Activated naive CD4-positive, alpha-beta T cell treated with Interleukin-2 at 50 U/mL for 16 hours (primary cell): ENCODE data around the gene KIF25.
"Not testable (repeated sequence)": the region's sequence is repeated elsewhere in the genome, so short reads cannot be mapped to it uniquely, and the experiment has no call there.

Source experiments
- DNase-seq: peaks from one replicate; pipeline ENCODE4 v3.0.0-alpha.2; 2020

KIF25 gene

DNA sequence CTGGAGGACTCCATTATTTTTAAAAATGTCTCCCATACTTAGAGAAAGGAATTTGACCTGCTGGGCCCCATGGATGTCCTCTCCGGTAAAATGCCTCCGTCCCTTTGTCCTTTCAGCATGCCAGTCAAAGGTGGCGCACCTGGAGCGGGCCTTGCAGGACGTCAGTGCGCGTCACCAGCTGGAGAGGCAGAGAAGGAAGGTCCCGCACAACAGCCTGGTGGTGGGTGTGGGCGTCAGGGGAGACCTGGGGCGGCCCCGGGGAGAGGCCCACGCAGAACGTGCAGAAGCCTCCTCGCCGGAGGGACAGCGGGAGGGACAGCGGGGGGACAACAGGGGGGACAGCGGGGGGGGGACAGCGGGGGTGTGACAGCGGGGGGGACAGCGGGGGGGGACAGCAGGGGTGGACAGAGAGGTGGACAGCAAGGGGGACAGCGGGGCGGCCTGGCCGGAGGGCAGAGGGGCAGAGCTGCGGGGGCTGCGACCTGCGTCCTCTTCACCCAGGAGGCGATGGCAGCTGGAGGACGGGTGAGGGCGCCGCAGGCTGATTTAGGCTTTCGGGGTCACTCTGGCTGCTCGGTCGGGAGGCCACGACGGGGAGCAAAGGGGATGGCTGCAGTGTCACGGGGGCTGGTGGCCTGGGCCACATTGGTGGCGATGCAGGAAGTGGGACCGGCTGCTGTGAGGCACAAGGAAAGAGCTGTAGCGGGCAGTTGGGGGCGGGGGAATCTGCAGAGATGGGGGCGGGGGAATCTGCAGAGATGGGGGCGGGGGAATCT is 859 bp upstream of the KIF25 start:
- no peak for DNase-seq

GRCh38 chr6:167998215-167998614 is 744 bp downstream of the KIF25 start:
- no peak for DNase-seq

GRCh38 chr6:168000198-168001028 is 2.9 kb downstream of the KIF25 start:
- DNase-seq: no peak

DNA sequence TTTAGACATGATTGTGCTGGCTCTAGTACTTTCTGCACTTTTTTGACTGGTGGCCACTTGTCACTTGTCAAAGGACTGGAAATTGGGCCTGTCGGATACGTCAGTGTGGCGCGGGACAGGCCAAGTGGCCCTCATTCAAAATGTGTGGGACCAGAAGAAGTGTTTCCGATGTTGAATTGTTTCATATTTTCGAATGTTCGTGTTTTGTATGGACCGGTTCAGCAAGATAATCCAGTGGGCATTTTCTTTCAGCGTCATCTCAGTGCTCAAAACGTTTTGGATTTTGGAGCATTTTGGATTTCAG is 3.5 kb downstream of the KIF25 start:
- no peak for DNase-seq

- not testable (repeated sequence) for DNase-seq
Measured at GRCh38 chr6:168001514-168001913, 4.0 kb downstream of the KIF25 start.

DNA sequence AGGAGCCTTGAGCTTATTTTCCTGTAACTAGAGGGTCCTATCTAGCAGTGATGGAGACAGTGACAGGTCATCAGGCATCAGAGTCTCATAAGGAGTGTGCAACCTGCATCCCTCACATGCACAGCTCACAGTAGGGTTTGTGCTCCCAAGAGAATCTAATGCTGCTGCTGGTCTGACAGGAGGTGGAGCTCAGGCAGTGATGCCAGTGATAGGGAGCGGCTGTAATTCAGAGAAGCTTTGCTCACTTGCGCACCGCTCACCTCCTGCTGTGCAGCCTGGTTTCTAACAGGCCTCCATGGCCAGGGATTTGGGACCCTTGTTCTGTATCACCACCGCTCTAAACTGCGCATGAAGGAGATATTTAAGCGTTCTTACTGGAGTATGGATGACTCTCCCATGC is 5.3 kb downstream of the KIF25 start:
- DNase-seq: no peak

DNA sequence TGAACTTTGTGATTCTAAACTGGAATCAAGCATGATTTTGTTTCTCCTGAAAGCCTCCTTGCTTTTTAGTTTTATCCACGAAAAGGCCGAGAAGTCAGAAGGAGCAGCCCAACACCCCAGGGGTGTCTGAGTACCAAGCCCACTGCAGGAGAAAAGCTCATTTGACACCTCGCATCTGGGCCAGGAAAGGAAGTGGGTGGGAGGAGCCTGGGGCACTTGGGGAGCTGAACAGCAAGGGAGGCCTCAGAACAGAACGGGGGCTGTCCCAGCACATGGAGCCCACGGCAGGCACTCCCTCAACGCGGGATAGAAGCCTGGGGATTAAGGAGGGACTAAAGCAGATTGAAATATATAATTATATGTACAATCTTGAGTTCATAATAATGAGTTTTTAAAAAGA is 6.6 kb downstream of the KIF25 start:
- DNase-seq: no peak

GRCh38 chr6:168004945-168005344 is 7.5 kb downstream of the KIF25 start:
- no peak for DNase-seq

DNA sequence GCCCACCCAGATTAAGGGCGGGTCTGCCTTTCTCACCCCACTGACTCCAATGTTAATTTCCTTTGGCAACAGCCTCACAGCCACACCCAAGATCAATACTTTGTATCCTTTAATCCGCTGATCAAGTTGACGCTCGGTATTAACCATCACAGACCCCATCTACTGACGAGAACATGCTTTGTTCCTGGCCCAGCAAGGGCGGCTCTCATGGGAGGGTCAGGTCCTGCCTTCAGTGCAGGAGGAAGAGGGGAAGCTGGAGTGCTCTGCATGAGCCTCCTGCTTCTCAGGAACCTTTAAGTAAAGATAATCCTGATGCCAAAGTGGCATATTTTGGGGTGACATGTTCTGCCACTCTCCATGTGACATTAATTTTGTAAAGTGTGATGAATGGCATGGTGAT is 8.3 kb downstream of the KIF25 start:
- no peak for DNase-seq

DNA sequence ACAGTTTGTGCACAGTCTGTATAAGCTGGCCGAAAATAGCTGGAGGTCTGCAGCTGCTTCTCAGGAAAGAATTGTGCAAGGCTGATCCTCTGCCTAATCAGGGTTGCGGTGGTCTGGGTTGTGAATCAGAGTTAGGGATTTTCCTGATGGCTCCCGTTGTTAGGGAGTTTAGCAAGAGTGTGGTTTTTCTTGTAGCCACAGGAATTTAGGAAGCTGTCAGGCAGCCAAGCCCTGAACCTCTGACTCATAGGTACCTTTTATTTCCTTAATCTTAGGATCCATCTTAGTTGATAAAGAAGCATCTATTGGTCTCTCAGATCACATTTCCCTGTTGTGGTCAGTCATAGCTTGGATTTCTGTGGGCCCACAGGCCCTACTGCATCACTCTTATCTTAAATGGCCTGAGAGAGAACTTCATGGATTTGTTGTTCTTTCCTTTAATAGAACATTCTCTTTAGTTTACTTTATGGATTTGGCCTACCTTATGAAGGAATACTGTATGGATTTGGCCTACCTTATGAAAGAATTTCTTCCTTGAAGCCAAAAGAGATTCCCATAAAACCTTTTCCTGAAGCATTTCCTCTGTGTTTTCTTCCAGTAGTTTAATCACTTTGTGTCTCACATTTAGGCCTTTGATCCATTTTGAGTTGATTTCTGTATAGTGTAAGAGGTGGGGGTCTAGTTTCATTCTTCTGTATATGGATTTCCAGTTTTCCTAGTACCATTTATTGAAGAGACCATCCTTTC is 10.3 kb downstream of the KIF25 start:
- no peak for DNase-seq

GRCh38 chr6:168009331-168009730 is 11.9 kb downstream of the KIF25 start:
- no peak for DNase-seq

- DNase-seq: no peak
Measured at GRCh38 chr6:168011291-168011690, 13.8 kb downstream of the KIF25 start.

- no peak for DNase-seq
Measured at GRCh38 chr6:168012431-168013249, 15.2 kb downstream of the KIF25 start.

GRCh38 chr6:168013250-168013915 is 15.9 kb downstream of the KIF25 start:
- DNase-seq: no peak

- no peak for DNase-seq
Measured at GRCh38 chr6:168014428-168014827, 17.0 kb downstream of the KIF25 start.

DNA sequence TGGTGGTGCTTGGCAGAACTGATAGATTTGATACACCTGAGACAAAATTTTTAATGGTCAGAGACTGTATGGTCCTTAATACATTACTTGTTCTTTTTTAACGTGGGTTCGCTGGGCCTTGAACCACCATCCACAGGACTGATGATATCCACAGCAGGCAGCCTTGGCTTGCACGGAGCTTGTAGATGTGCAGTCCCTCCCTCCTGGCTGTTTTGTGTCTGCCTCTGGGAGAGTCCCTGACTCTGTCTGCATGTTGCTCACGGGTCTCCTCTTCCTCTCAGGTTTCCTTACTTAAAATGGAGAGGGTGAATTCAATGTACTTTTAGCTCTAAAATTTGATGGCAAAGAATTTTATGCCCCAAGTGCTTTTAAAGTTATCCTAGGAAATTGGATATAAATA is 17.5 kb downstream of the KIF25 start:
- no peak for DNase-seq

DNA sequence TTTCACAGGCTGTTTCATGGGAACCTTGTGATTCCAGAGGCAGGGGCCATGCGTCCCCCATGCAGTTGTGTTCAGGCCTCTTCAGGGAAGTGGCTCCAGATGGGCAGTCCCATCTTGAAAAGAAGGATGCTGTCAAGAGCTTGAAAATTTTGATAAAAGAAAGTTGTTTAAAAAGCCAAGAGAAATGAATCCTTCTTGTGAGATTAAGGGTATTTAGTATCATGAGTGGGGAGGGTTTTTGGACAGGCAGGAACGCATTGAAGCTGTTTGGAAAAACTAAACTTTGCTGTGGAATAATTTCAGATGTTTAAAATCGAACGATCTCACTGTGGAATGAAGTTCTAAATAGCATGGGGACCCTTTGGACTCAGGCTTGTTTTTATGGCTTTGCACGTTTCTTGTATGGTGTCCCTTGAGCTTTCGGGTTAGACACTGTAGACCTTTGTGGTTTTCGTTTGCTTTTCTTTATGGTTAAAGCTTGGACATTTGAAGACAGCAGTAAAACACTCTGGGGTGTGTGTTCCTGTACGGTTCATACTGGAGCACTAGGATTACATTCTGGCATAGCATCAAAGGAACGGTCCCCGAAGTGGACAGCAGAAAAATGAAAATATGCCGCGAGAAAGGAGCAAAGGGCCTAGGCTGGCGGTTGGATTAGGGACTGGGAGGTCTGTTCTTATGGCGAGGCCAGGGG is 18.2 kb downstream of the KIF25 start:
- no peak for DNase-seq

DNA sequence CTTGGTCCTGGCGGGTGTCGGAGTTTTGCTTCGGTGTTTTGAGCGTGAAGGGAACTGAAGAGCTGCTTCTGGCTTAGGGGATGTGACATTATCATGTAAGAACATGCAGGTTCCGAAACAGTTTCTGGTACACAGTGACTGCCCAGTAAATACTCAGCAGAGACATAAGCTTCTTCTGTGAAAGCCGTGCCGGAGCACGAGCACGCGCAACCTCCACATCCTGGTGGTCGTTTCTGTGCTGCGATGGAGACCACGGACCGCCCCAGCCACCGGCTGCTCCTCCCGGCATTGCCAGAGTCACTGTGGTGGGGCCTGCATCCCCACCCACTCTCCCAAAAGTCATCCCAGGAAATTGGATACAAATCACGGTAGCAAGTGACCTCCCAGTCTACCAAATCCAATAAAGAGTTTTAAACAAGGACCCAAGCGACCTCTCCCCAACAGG is 18.7 kb downstream of the KIF25 start:
- DNase-seq: no peak

DNA sequence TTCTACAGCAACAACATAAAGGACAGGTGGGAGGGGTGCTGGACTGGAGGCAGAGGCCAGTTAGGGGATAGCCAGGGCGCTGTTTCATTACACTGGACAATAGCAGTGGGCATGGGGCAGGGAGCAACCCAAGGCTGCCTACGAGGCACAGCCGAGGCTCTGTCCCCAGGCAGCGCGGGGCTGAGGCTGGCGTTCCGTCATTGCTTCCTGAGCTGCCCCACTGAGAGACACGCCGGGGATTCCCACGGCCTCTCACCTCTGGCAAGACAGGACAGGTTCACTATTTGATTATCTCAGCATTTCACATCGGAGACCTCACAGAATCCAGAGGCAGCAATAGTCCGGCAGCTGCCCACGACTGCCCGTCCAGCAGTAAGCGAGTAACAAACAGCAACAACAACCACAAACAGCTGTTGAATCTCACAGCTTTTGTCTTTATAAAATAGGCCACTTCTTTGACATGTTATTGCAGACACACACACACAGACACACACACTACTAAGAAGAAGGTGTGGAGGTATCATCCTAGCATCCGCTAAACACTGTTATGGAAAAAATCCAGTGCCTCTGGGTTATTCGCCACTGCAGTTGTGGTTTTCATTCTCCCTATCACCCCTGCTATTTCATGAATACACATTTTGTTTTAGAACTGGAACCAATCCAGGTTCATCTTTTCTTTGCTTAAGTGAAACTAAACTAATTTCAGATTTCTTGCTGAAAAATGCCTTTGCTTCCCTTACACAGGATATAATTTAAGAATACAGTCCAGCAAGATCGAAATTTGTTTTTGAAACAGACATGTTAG is 19.5 kb downstream of the KIF25 start:
- DNase-seq: no peak

DNA sequence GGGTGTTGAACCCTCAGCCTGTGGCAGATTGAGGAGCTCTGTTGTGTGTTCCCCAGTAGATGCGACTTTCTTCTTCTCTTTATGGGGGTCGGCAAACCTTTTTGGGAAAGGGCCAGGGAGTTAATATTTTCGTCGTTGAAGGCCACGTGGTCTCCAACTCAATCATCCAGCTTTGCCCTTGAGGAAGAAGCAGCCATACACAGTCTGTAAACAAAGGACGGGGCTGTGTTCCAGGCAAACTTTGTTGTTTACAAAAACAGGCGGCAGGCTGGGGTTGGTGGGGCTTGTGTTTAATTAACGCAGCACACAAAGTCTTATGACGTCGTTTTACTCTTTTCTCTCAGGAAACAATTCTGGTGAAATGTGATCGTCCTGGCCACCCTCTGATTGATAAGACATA is 20.2 kb downstream of the KIF25 start:
- no peak for DNase-seq

DNA sequence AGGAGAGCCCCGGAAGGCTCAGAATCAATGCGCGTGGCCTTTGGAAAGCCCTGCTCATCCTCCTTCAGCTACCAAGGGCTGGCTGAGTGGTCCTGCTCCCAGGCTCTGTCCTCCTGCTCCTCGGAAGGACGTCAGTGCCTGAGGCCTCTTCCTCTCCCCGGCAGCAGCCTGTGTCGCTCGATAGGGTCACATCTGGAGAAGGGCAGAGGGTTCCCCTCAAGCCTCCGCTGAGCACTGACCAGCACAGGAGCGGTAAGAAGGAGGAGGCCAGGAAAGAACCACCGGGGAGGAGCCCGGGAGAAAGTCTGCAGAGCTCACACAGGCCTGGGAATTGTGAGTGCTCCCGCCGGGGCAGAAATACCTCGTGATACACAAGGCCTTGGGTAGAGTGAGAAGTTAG is 21.2 kb downstream of the KIF25 start:
- no peak for DNase-seq
